T1000 (cell line): Measurements from ENCODE around the gene FBLN2.

ENCODE experiments used
- DNase-seq: peaks from one replicate; lab custom pipeline; 2025; ENCODE audit warnings: mixed read lengths; lab: John Stamatoyannopoulos, UW

The FBLN2 gene

GRCh38 chr3:13648060-13649001 lies 99.4 kb downstream of the FBLN2 start:
- peak; percentile 89 for DNase-seq

GRCh38 chr3:13650210-13651056 lies 101.5 kb downstream of the FBLN2 start:
- peak; percentile 60 for DNase-seq

GRCh38 chr3:13651057-13651400 lies 102.1 kb downstream of the FBLN2 start:
- DNase-seq = no peak

GRCh38 chr3:13651775-13652428 lies 103.0 kb downstream of the FBLN2 start:
- no peak for DNase-seq

- no peak for DNase-seq
Measured at GRCh38 chr3:13652728-13653127, 103.8 kb downstream of the FBLN2 start.

- DNase-seq = no peak
Measured at GRCh38 chr3:13653631-13654279, 104.8 kb downstream of the FBLN2 start.

GRCh38 chr3:13654330-13655060 lies 105.6 kb downstream of the FBLN2 start:
- no peak for DNase-seq

- no peak for DNase-seq
Measured at GRCh38 chr3:13655061-13655913, 106.4 kb downstream of the FBLN2 start.

- no peak for DNase-seq
Measured at GRCh38 chr3:13656584-13657301, 107.8 kb downstream of the FBLN2 start.

GRCh38 chr3:13657660-13658435 lies 108.9 kb downstream of the FBLN2 start:
- DNase-seq = peak; percentile 10

- no peak for DNase-seq
Measured at GRCh38 chr3:13658681-13659080, 109.8 kb downstream of the FBLN2 start.

- DNase-seq = no peak
Measured at GRCh38 chr3:13659221-13659969, 110.5 kb downstream of the FBLN2 start.

GRCh38 chr3:13660042-13660874 lies 111.3 kb downstream of the FBLN2 start:
- DNase-seq = no peak

GRCh38 chr3:13661121-13661520 lies 112.2 kb downstream of the FBLN2 start:
- no peak for DNase-seq

- no peak for DNase-seq
Measured at GRCh38 chr3:13662238-13662847, 113.4 kb downstream of the FBLN2 start.

GRCh38 chr3:13663781-13664535 lies 115.0 kb downstream of the FBLN2 start:
- no peak for DNase-seq
